Mesenchymal stem cell (in vitro differentiated cells and primary cell): ENCODE results near the gene SCNN1A.

ENCODE experiments used
- DNase-seq: peaks from one replicate; pipeline ENCODE4 v3.0.0-alpha.2; 2013
- H2AFZ ChIP-seq: one replicate; pipeline ENCODE4 v1.6.1; 2013; ENCODE audit warnings: low read depth, mild to moderate bottlenecking, control low read depth, inconsistent platforms, low read length, moderate library complexity
- H2AK5ac ChIP-seq: 2 replicates; pipeline ENCODE4 v1.6.1; 2013; ENCODE audit warnings: low read length, moderate library complexity, mild to moderate bottlenecking, inconsistent platforms; ENCODE audit not compliant: severe bottlenecking
- H2BK120ac ChIP-seq: one replicate; pipeline ENCODE4 v1.6.1; 2013; ENCODE audit warnings: low read depth, mild to moderate bottlenecking, inconsistent platforms, low read length, moderate library complexity
- H2BK12ac ChIP-seq, 2 experiments: one replicate each; pipeline ENCODE4 v1.6.1; 2013; ENCODE audit warnings: inconsistent platforms in 2 of 2, low read length in 2 of 2, mild to moderate bottlenecking in 2 of 2, moderate library complexity in 2 of 2, control low read depth in 1 of 2
- H2BK15ac ChIP-seq: one replicate; pipeline ENCODE4 v1.6.1; 2013; ENCODE audit warnings: mild to moderate bottlenecking, low read depth, inconsistent platforms; ENCODE audit not compliant: poor library complexity, severe bottlenecking
- H2BK5ac ChIP-seq: 2 replicates; pipeline ENCODE4 v1.6.1; 2013; ENCODE audit warnings: low read depth, mild to moderate bottlenecking, low read length, control low read depth, inconsistent platforms; ENCODE audit not compliant: poor library complexity, severe bottlenecking
- H3K14ac ChIP-seq, 2 experiments: one replicate each; pipeline ENCODE4 v1.6.1; 2013; ENCODE audit warnings: inconsistent platforms in 2 of 2, low read length in 2 of 2, control low read depth in 1 of 2, mild to moderate bottlenecking in 1 of 2, moderate library complexity in 1 of 2
- H3K18ac ChIP-seq, 2 experiments: one replicate each; pipeline ENCODE4 v1.6.1; 2013; ENCODE audit warnings: inconsistent platforms in 2 of 2, low read length in 2 of 2, control low read depth in 1 of 2, low read depth in 1 of 2, mild to moderate bottlenecking in 1 of 2
- H3K23ac ChIP-seq, 2 experiments: one replicate each; pipeline ENCODE4 v1.6.1; 2013; ENCODE audit warnings: inconsistent platforms in 2 of 2, low read length in 2 of 2, mild to moderate bottlenecking in 2 of 2, moderate library complexity in 2 of 2, control low read depth in 1 of 2
- H3K27ac ChIP-seq: 2 replicates; pipeline ENCODE4 v1.5.1; 2013; ENCODE audit warnings: mild to moderate bottlenecking, moderate library complexity, low read length, control low read depth, inconsistent platforms; ENCODE audit not compliant: poor library complexity, severe bottlenecking
- H3K27me3 ChIP-seq, 2 experiments: 2 replicates each; pipeline versions ENCODE4 v1.6.1 to v1.7.0; 2013; ENCODE audit warnings: low read length in 2 of 2, mild to moderate bottlenecking in 2 of 2, moderate library complexity in 2 of 2, control low read depth in 1 of 2, inconsistent platforms in 1 of 2; ENCODE audit not compliant: control insufficient read depth in 1 of 2, insufficient read depth in 1 of 2
- H3K36me3 ChIP-seq, 2 experiments: 2 replicates each; pipeline versions ENCODE4 v1.6.1 to v1.7.0; 2013; ENCODE audit warnings: low read length in 2 of 2, control low read depth in 1 of 2, inconsistent platforms in 1 of 2, low read depth in 1 of 2, mild to moderate bottlenecking in 1 of 2; ENCODE audit not compliant: insufficient read depth in 2 of 2, control insufficient read depth in 1 of 2
- H3K4ac ChIP-seq, 2 experiments: one replicate each; pipeline ENCODE4 v1.6.1; 2013; ENCODE audit warnings: inconsistent platforms in 2 of 2, low read length in 2 of 2, mild to moderate bottlenecking in 2 of 2, moderate library complexity in 2 of 2, control low read depth in 1 of 2, low read depth in 1 of 2
- H3K4me1 ChIP-seq: 2 replicates; pipeline ENCODE4 v1.6.1; 2013; ENCODE audit warnings: low read depth, low read length, control low read depth; ENCODE audit not compliant: control insufficient read depth, insufficient read depth
- H3K4me2 ChIP-seq: 2 replicates; pipeline ENCODE4 v1.6.1; 2013; ENCODE audit warnings: low read length, mild to moderate bottlenecking, inconsistent platforms; ENCODE audit not compliant: poor library complexity, severe bottlenecking
- H3K4me3 ChIP-seq, 2 experiments: 2 replicates each; pipeline versions ENCODE4 v1.5.1 to v1.7.0; 2013; ENCODE audit warnings: low read length in 2 of 2, mild to moderate bottlenecking in 2 of 2, control low read depth in 1 of 2, low read depth in 1 of 2; ENCODE audit not compliant: insufficient read depth in 1 of 2
- H3K79me1 ChIP-seq: replicated peaks from 2 replicates; pipeline ENCODE4 v1.6.1; 2013; ENCODE audit warnings: mild to moderate bottlenecking, control low read depth, low read length, inconsistent platforms; ENCODE audit not compliant: poor library complexity, severe bottlenecking
- H3K9ac ChIP-seq: 2 replicates; pipeline ENCODE4 v1.7.0; 2013; ENCODE audit warnings: mild to moderate bottlenecking, low read length, moderate library complexity
- H3K9me3 ChIP-seq: 2 replicates; pipeline ENCODE4 v1.7.0; 2013; ENCODE audit warnings: mild to moderate bottlenecking, low read length; ENCODE audit not compliant: control insufficient read depth
- H4K8ac ChIP-seq: one replicate; pipeline ENCODE4 v1.6.1; 2013; ENCODE audit warnings: inconsistent platforms, mild to moderate bottlenecking, low read length, moderate library complexity
- H4K91ac ChIP-seq: one replicate; pipeline ENCODE4 v1.6.1; 2013; ENCODE audit warnings: mild to moderate bottlenecking, low read length, inconsistent platforms
- WGBS: methylation state at CpG from one replicate; pipeline ENCODE4 v1.1.7; 2013; ENCODE audit warnings: mixed read lengths; 5-methylcytosine and 5-hydroxymethylcytosine counted together

SCNN1A gene

DNA sequence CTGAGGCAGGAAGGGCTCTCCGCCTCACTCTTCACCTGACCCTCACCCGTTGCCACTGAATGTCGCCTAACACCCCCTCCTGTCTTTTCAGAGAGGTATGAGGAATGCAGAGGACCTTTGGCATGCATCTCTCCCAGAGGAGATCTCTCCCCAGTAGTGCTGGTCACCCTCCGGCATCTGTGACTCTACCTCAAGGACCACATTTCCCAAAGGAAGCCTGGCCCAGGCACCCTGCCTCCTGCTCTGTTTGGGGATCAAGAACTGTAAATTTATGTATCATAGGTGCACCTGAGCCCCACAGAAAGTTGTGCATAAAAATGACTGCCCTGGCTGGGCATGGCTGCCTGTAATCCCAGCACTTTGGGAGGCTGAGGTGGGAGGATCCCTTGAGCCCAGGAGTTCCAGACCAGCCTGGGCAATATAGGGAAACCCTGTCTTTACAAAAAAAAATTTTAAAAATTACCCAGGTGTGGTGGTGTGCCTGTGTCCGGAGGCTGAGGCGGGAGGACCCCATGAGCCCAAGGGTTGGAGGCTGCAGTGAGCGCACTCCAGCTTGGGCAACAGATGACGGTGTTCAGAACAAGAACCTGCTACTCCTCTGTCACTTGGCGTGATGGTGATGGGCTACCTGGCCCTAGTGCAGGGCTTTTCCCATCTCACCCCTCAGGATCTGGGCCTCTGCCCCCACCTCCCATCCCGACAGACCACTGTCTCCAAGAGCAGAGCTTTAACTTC lies 47.2 kb downstream of the SCNN1A start:
- Histone ChIP-seq H3K79me1 (peaks cover 41% of the 10 kb centered on the region), H3K23ac (no peak overlapping the region), H4K8ac (peak overlapping the region; percentile 32), H3K4me3 (no peak overlapping the region), H3K14ac (peak overlapping the region in 1 of 2 experiments; percentile 61), H3K9me3 (no peaks in the 10 kb centered on the region), H3K4me1 (peaks cover 35% of the 10 kb centered on the region), H2BK5ac (no peak overlapping the region), H2BK15ac (no peak overlapping the region), H2AK5ac (no peak overlapping the region), H3K4me2 (no peak overlapping the region), H3K36me3 (peaks cover 60 to 78% of the 10 kb centered on the region in 2 experiments), H2BK120ac (no peak overlapping the region), H3K27me3 (no peaks in the 10 kb centered on the region), H4K91ac (no peak overlapping the region), H3K27ac (peak overlapping the region; percentile 5), H3K9ac (peak overlapping the region; percentile 77), H3K4ac (no peak overlapping the region), H3K18ac (peak overlapping the region in 1 of 2 experiments; percentile 46), H2AFZ (no peak overlapping the region), H2BK12ac (no peak overlapping the region)
- no peak for DNase-seq
- WGBS = 86% methylated on average over 9 of the region's 10 CpGs

DNA sequence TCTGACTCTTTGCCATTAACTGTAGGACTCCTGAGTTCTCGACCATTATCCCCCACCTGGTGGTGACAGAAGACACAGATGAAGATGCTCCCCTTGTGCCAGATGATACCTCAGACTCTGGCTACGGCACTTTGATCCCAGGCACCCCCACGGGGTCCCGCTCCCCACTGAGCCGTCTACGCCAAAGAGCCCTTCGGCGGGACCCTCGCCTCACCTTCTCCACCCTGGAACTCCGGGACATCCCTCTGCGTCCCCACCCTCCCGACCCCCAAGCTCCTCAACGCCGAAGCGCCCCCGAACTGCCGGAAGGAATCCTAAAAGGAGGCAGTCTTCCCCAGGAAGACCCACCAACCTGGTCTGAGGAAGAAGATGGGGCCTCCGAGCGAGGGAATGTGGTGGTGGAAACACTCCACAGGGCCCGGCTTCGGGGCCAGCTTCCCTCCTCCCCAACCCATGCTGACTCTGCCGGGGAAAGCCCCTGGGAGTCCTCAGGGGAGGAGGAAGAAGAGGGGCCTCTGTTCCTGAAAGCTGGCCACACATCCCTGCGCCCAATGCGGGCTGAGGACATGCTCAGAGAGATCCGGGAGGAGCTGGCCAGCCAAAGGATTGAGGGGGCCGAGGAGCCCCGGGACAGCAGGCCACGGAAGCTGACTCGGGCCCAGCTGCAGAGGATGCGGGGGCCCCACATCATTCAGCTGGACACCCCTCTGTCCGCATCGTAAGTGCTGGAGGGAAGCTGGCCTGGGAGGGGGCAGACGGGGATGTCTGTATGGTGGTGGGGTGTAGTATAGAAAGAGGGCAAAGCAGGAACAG lies 47.9 kb downstream of the SCNN1A start:
- Histone ChIP-seq H2AK5ac (no peak overlapping the region), H3K9ac (peak overlapping the region; percentile 77), H2BK15ac (no peak overlapping the region), H4K91ac (peak overlapping the region; percentile 7), H3K27me3 (no peaks in the 10 kb centered on the region), H3K36me3 (peaks cover 55 to 70% of the 10 kb centered on the region in 2 experiments), H3K4me3 (peak overlapping the region in 1 of 2 experiments; percentile 47), H3K14ac (peak overlapping the region in 1 of 2 experiments; percentile 61), H3K4me2 (no peak overlapping the region), H2BK5ac (no peak overlapping the region), H3K18ac (peak overlapping the region in 1 of 2 experiments; percentile 46), H4K8ac (peak overlapping the region; percentile 36), H3K9me3 (no peaks in the 10 kb centered on the region), H3K4ac (no peak overlapping the region), H3K4me1 (peaks cover 31% of the 10 kb centered on the region), H3K23ac (no peak overlapping the region), H3K79me1 (peaks cover 39% of the 10 kb centered on the region), H2BK12ac (no peak overlapping the region), H3K27ac (peak overlapping the region; percentile 7), H2AFZ (no peak overlapping the region), H2BK120ac (no peak overlapping the region)
- DNase-seq = no peak
- 90% methylated on average over 28 of the region's 33 CpGs for WGBS

- peaks cover 39% of the 10 kb centered on the region for H3K79me1 ChIP-seq
- H3K14ac ChIP-seq = peak overlapping the region in 1 of 2 experiments; percentile 67
- H3K4me1 ChIP-seq = peaks cover 31% of the 10 kb centered on the region
- H2BK15ac ChIP-seq = peak overlapping the region; percentile 15
- DNase-seq = peak; percentile 82
- H3K4me3 ChIP-seq = peak overlapping the region in 1 of 2 experiments; percentile 47
- WGBS = 77% methylated on average over 21 of the region's 21 CpGs
- H3K18ac ChIP-seq = peak overlapping the region; percentile 54 to 86
- no peaks in the 10 kb centered on the region for H3K27me3 ChIP-seq
- peak overlapping the region; percentile 72 for H4K91ac ChIP-seq
- peak overlapping the region; percentile 94 for H4K8ac ChIP-seq
- peak overlapping the region in 1 of 2 experiments; percentile 70 for H3K4ac ChIP-seq
- no peaks in the 10 kb centered on the region for H3K9me3 ChIP-seq
- H2BK120ac ChIP-seq = no peak overlapping the region
- H2BK12ac ChIP-seq = peak overlapping the region; percentile 45 to 77
- H3K23ac ChIP-seq = peak overlapping the region in 1 of 2 experiments; percentile 54
- peak overlapping the region; percentile 7 for H3K27ac ChIP-seq
- H2AFZ ChIP-seq = no peak overlapping the region
- peak overlapping the region; percentile 77 for H3K9ac ChIP-seq
- no peak overlapping the region for H3K4me2 ChIP-seq
- no peak overlapping the region for H2BK5ac ChIP-seq
- H2AK5ac ChIP-seq = peak overlapping the region; percentile 1
- H3K36me3 ChIP-seq = peaks cover 50 to 63% of the 10 kb centered on the region in 2 experiments
Measured at GRCh38 chr12:6326316-6327228, 48.8 kb downstream of the SCNN1A start.
